IMR-90 (cell line): ENCODE results near the gene ELFN1. TPM values are rescaled to one million over a fixed set of nuclear protein-coding genes. Genes with fewer than 3 reads are reported as not detected.

ENCODE experiments used
- ATAC-seq: fragments of 200-7000 bp; cut with Tn5 transposase; 2 replicates; pipeline ENCODE4 v1.9.1; 2020; ENCODE audit warnings: low read depth, mild to moderate bottlenecking, moderate library complexity
- BruUV-seq: library from RNA; stranded (reverse); fragments of 400-500 nt; replicated peaks from 2 replicates; lab custom pipeline; 2021; lab: Mats Ljungman, UMichigan
- CTCF ChIA-PET: fragments of 300-600 bp; formaldehyde crosslinking; extraction: SDS; loops from one replicate; lab custom pipeline; 2021; ENCODE audit warnings: antibody characterized with exemption; lab: Yijun Ruan, JAX
- POLR2A ChIA-PET: fragments of 300-600 bp; sonication (Branson Sonifier 250); formaldehyde crosslinking; loops from one replicate; lab custom pipeline; 2022; ENCODE audit warnings: antibody characterized with exemption; ENCODE audit not compliant: unreplicated experiment; lab: Charles Lee
- DNase-seq: peaks from one replicate; pipeline ENCODE4 v3.0.0; 2013
- H2AFZ ChIP-seq: replicated peaks from 2 replicates; pipeline ENCODE3; 2013; ENCODE audit warnings: low read length, mild to moderate bottlenecking; ENCODE audit not compliant: poor library complexity
- H2AK5ac ChIP-seq: 2 replicates; pipeline ENCODE4 v1.6.1; 2013; ENCODE audit warnings: low read depth, low read length, inconsistent platforms
- H2AK9ac ChIP-seq: replicated peaks from 2 replicates; pipeline ENCODE3; 2013; ENCODE audit warnings: mild to moderate bottlenecking, low read depth, low read length, moderate library complexity; ENCODE audit not compliant: poor library complexity
- H2BK120ac ChIP-seq: 2 replicates; pipeline ENCODE4 v1.6.1; 2013; ENCODE audit warnings: low read depth, low read length, inconsistent platforms
- H2BK15ac ChIP-seq: 3 replicates; pipeline ENCODE4 v1.6.1; 2013; ENCODE audit warnings: low read depth, low read length, inconsistent platforms
- H2BK20ac ChIP-seq: 2 replicates; pipeline ENCODE4 v1.6.1; 2013; ENCODE audit warnings: low read depth, mild to moderate bottlenecking, inconsistent platforms, low read length, moderate library complexity
- H2BK5ac ChIP-seq: 2 replicates; pipeline ENCODE4 v1.6.1; 2013; ENCODE audit warnings: mild to moderate bottlenecking, low read depth, low read length, inconsistent platforms; ENCODE audit not compliant: poor library complexity, severe bottlenecking
- H3K14ac ChIP-seq: replicated peaks from 2 replicates; pipeline ENCODE4 v1.6.1; 2013; ENCODE audit warnings: low read depth, low read length, inconsistent platforms
- H3K18ac ChIP-seq: 2 replicates; pipeline ENCODE4 v1.6.1; 2013; ENCODE audit warnings: low read depth, low read length, control low read depth
- H3K23ac ChIP-seq: 2 replicates; pipeline ENCODE4 v1.6.1; 2013; ENCODE audit warnings: low read depth, low read length, inconsistent platforms
- H3K27ac ChIP-seq: 2 replicates; pipeline ENCODE4 v1.5.1; 2013; ENCODE audit warnings: mild to moderate bottlenecking, control low read depth, low read length; ENCODE audit not compliant: insufficient read depth
- H3K27me3 ChIP-seq: 2 replicates; pipeline ENCODE4 v1.6.1; 2013; ENCODE audit warnings: low read length; ENCODE audit not compliant: control insufficient read depth, insufficient read depth
- H3K36me3 ChIP-seq: 2 replicates; pipeline ENCODE4 v1.6.1; 2013; ENCODE audit warnings: low read length, mixed read lengths; ENCODE audit not compliant: control insufficient read depth, insufficient read depth
- H3K4ac ChIP-seq: 2 replicates; pipeline ENCODE4 v1.6.1; 2013; ENCODE audit warnings: low read depth, low read length, inconsistent platforms
- H3K4me1 ChIP-seq: 2 replicates; pipeline ENCODE4 v1.6.1; 2013; ENCODE audit warnings: low read length, mixed read lengths; ENCODE audit not compliant: control insufficient read depth, insufficient read depth
- H3K4me2 ChIP-seq: 2 replicates; pipeline ENCODE4 v1.6.1; 2013; ENCODE audit warnings: low read depth, mild to moderate bottlenecking, control low read depth, low read length, moderate library complexity
- H3K4me3 ChIP-seq: 2 replicates; pipeline ENCODE4 v1.5.1; 2013; ENCODE audit warnings: low read depth, mild to moderate bottlenecking, control low read depth, low read length, moderate library complexity; ENCODE audit not compliant: insufficient read depth
- H3K56ac ChIP-seq: 2 replicates; pipeline ENCODE4 v1.6.1; 2013; ENCODE audit warnings: low read length, inconsistent platforms; ENCODE audit not compliant: insufficient read depth; ENCODE audit errors: extremely low read depth
- H3K79me1 ChIP-seq, 2 experiments: 2 replicates each; pipeline ENCODE4 v1.6.1; 2013; ENCODE audit warnings: low read length in 2 of 2, inconsistent platforms in 1 of 2, low read depth in 1 of 2
- H3K9ac ChIP-seq: 2 replicates; pipeline ENCODE4 v1.6.1; 2013; ENCODE audit warnings: low read depth, low read length, control low read depth
- H3K9me1 ChIP-seq: 2 replicates; pipeline ENCODE4 v1.6.1; 2013; ENCODE audit warnings: low read length, inconsistent platforms; ENCODE audit not compliant: insufficient read depth
- H3K9me3 ChIP-seq: 2 replicates; pipeline ENCODE4 v1.6.1; 2013; ENCODE audit warnings: low read length; ENCODE audit not compliant: control insufficient read depth, insufficient read depth
- H4K20me1 ChIP-seq: 2 replicates; pipeline ENCODE4 v1.6.1; 2013; ENCODE audit warnings: low read length, inconsistent platforms; ENCODE audit not compliant: insufficient read depth
- H4K5ac ChIP-seq: 2 replicates; pipeline ENCODE4 v1.6.1; 2013; ENCODE audit warnings: mild to moderate bottlenecking, low read depth, low read length, control low read depth
- H4K8ac ChIP-seq, 2 experiments: 2 replicates each; pipeline ENCODE4 v1.6.1; 2013; ENCODE audit warnings: low read depth in 2 of 2, low read length in 2 of 2, control low read depth in 1 of 2, inconsistent platforms in 1 of 2
- H4K91ac ChIP-seq: 2 replicates; pipeline ENCODE4 v1.6.1; 2013; ENCODE audit warnings: low read depth, low read length, inconsistent platforms; ENCODE audit not compliant: insufficient read depth
- BHLHE40 ChIP-seq: fragments of 150-350 bp; IDR thresholded peaks from 2 replicates; pipeline ENCODE4 v1.6.1; 2016; ENCODE audit warnings: mild to moderate bottlenecking, low read depth, low read length
- CEBPB ChIP-seq: IDR thresholded peaks from 2 replicates; pipeline ENCODE4 v1.6.1; 2012; ENCODE audit warnings: low read depth, low read length, improper control_type of control experiment
- FOS ChIP-seq: fragments of 150-350 bp; IDR thresholded peaks from 2 replicates; pipeline ENCODE4 v1.6.1; 2016; ENCODE audit warnings: low read depth, low read length
- MAFK ChIP-seq: IDR thresholded peaks from 2 replicates; pipeline ENCODE4 v1.6.1; 2012; ENCODE audit warnings: low read depth, low read length, improper control_type of control experiment
- MAZ ChIP-seq: IDR thresholded peaks from 2 replicates; pipeline ENCODE4 v1.6.1; 2012; ENCODE audit warnings: low read depth, mild to moderate bottlenecking, low read length, improper control_type of control experiment, moderate library complexity, borderline replicate concordance
- MXI1 ChIP-seq: IDR thresholded peaks from 2 replicates; pipeline ENCODE4 v1.6.1; 2012; ENCODE audit warnings: low read depth, mild to moderate bottlenecking, low read length, moderate library complexity, borderline replicate concordance
- NFE2L2 ChIP-seq: fragments of 150-350 bp; IDR thresholded peaks from 2 replicates; pipeline ENCODE4 v1.6.1; 2016; ENCODE audit warnings: low read depth, mild to moderate bottlenecking, low read length
- POLR2A ChIP-seq: IDR thresholded peaks from 2 replicates; pipeline ENCODE4 v1.6.1; 2012; ENCODE audit warnings: mild to moderate bottlenecking, low read depth, low read length
- RAD21 ChIP-seq: IDR thresholded peaks from 2 replicates; pipeline ENCODE4 v1.6.1; 2012; ENCODE audit warnings: low read length, improper control_type of control experiment
- RCOR1 ChIP-seq: IDR thresholded peaks from 2 replicates; pipeline ENCODE4 v1.6.1; 2012; ENCODE audit warnings: mild to moderate bottlenecking, low read length, improper control_type of control experiment; ENCODE audit not compliant: insufficient replicate concordance
- RFX5 ChIP-seq: IDR thresholded peaks from 2 replicates; pipeline ENCODE4 v1.8.0; 2012; ENCODE audit warnings: low read depth, mild to moderate bottlenecking, low read length, moderate library complexity
- SMC3 ChIP-seq: fragments of 150-350 bp; IDR thresholded peaks from 2 replicates; pipeline ENCODE4 v1.6.1; 2016; ENCODE audit warnings: low read depth, mild to moderate bottlenecking, antibody characterized with exemption, low read length, moderate library complexity
- WGBS, 2 experiments: methylation state at CpG; one replicate each; pipeline versions ENCODE4 v1.1.5 to v1.1.7; 2013; ENCODE audit warnings: missing lambda C conversion rate in 2 of 2; ENCODE audit not compliant: insufficient read length in 1 of 2; ENCODE audit errors: extremely low coverage in 2 of 2; 5-methylcytosine and 5-hydroxymethylcytosine counted together
- dilution Hi-C: fragments of 300-500 bp; cut with HindIII; formaldehyde crosslinking; loops from one replicate; pipeline ENCODE4 v1.14.3; 2018; ENCODE audit warnings: low sequenced_read_pairs; ENCODE audit not compliant: unreplicated experiment
- in situ Hi-C: fragments of 300-500 bp; cut with MboI; formaldehyde crosslinking; loops from 3 replicates; pipeline ENCODE4 v1.14.3; 2019; ENCODE audit warnings: low sequenced_read_pairs, inconsistent platforms, mixed read lengths
- intact Hi-C: fragments of 100-400 bp; cut with micrococcal nuclease; formaldehyde crosslinking; loops from 2 replicates; pipeline ENCODE4 v1.10.0; 2022
- polyA plus RNA-seq, 3 experiments: library from polyadenylated mRNA; depleted of rRNA; stranded (reverse); fragments of >200 nt; gene quantifications; 2 replicates each; pipeline ENCODE4 v1.2.3, GENCODE V29; 2012; ENCODE audit warnings: low replicate concordance in 1 of 3
- total RNA-seq: library from RNA; depleted of rRNA; stranded (reverse); fragments of >200 nt; gene quantifications from 2 replicates; pipeline ENCODE4 v1.2.3, GENCODE V29; 2012
- TF ChIP-seq, protein P1 (sequence below): conservative IDR thresholded peaks from 2 replicates; pipeline ENCODE4 v1.5.1; 2012; ENCODE audit warnings: mild to moderate bottlenecking, low read depth, low read length, improper control_type of control experiment
- TF ChIP-seq, protein P2 (sequence below): fragments of 150-350 bp; IDR thresholded peaks from 2 replicates; pipeline ENCODE4 v1.6.1; 2016; ENCODE audit warnings: low read depth, mild to moderate bottlenecking, low read length, moderate library complexity, borderline replicate concordance
- TF ChIP-seq, protein P3 (sequence below): fragments of 150-350 bp; IDR thresholded peaks from 2 replicates; pipeline ENCODE4 v1.6.1; 2017; ENCODE audit warnings: mild to moderate bottlenecking, antibody characterized with exemption, low read length, low read depth

Gene ELFN1
- total and polyA plus RNA-seq, 2 of the 4 experiments (the other 2 are of a cell fraction), result 1.6 to 5.2 TPM

DNA sequence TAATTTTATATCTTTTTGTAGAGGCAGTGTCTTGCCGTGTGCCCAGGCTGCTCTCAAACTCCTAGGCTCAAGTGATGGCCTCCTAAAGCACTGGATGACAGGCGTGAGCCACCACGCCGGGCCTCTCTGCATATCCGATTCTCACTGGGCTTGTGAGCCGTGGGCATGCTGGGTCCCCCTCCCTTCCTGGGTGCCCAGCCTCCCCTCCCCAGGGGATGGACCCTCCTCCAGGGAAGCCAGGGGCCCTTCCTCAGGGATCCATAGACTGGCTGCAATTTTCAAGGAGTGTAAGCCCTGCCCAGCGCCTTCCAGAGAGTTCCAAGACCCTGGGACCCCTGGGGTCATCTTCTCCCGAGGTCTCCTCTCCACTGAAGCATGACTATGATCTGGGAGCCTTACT, 23.7 kb upstream of the ELFN1 start:
- H3K79me1 ChIP-seq, result no peaks in the 10 kb centered on the region
- in situ Hi-C loops (no loop called here), intact Hi-C loops (no loop called here), dilution Hi-C loops (no loop called here)
- no peaks in the 10 kb centered on the region for H4K20me1 ChIP-seq
- no peak overlapping the region for H2BK120ac ChIP-seq
- H3K4me3 ChIP-seq, result no peak overlapping the region
- no peaks in the 10 kb centered on the region for H3K4me1 ChIP-seq
- no peaks in the 10 kb centered on the region for H3K9me1 ChIP-seq
- no peak overlapping the region for H3K4ac ChIP-seq
- WGBS, 2 experiments, result 57% methylated on average over 3 of the region's 8 CpGs; no CpG with 5 or more reads in 1 of the 2 experiments
- no peak overlapping the region for H3K27ac ChIP-seq
- H2BK5ac ChIP-seq, result no peak overlapping the region
- H3K4me2 ChIP-seq, result no peak overlapping the region
- no peak overlapping the region for H4K91ac ChIP-seq
- CTCF ChIA-PET, result no interaction called here
- H2AFZ ChIP-seq, result no peak overlapping the region
- H3K23ac ChIP-seq, result no peak overlapping the region
- POLR2A ChIA-PET, result no interaction called here
- peaks cover 59% of the 10 kb centered on the region for H3K27me3 ChIP-seq
- H3K18ac ChIP-seq, result no peak overlapping the region
- no peak overlapping the region for H3K56ac ChIP-seq
- no peak overlapping the region for H3K9ac ChIP-seq
- DNase-seq, result no peak
- no peak overlapping the region for H2AK5ac ChIP-seq
- H4K5ac ChIP-seq, result no peak overlapping the region
- no peak for ATAC-seq
- no peak overlapping the region for H2BK15ac ChIP-seq
- H2AK9ac ChIP-seq, result no peak overlapping the region
- no peak overlapping the region for H3K14ac ChIP-seq
- H3K9me3 ChIP-seq, result no peaks in the 10 kb centered on the region
- TF ChIP-seq, protein P1, sequence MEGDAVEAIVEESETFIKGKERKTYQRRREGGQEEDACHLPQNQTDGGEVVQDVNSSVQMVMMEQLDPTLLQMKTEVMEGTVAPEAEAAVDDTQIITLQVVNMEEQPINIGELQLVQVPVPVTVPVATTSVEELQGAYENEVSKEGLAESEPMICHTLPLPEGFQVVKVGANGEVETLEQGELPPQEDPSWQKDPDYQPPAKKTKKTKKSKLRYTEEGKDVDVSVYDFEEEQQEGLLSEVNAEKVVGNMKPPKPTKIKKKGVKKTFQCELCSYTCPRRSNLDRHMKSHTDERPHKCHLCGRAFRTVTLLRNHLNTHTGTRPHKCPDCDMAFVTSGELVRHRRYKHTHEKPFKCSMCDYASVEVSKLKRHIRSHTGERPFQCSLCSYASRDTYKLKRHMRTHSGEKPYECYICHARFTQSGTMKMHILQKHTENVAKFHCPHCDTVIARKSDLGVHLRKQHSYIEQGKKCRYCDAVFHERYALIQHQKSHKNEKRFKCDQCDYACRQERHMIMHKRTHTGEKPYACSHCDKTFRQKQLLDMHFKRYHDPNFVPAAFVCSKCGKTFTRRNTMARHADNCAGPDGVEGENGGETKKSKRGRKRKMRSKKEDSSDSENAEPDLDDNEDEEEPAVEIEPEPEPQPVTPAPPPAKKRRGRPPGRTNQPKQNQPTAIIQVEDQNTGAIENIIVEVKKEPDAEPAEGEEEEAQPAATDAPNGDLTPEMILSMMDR, result no peak
- TF ChIP-seq FOS (no peak), MAFK (no peak), NFE2L2 (no peak), BHLHE40 (no peak), RFX5 (no peak), RCOR1 (no peak), RAD21 (no peak), MXI1 (no peak), POLR2A (no peak), SMC3 (no peak), CEBPB (no peak), MAZ (no peak)
- TF ChIP-seq, protein P2, sequence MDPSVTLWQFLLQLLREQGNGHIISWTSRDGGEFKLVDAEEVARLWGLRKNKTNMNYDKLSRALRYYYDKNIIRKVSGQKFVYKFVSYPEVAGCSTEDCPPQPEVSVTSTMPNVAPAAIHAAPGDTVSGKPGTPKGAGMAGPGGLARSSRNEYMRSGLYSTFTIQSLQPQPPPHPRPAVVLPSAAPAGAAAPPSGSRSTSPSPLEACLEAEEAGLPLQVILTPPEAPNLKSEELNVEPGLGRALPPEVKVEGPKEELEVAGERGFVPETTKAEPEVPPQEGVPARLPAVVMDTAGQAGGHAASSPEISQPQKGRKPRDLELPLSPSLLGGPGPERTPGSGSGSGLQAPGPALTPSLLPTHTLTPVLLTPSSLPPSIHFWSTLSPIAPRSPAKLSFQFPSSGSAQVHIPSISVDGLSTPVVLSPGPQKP, result no peak
- TF ChIP-seq, protein P3, sequence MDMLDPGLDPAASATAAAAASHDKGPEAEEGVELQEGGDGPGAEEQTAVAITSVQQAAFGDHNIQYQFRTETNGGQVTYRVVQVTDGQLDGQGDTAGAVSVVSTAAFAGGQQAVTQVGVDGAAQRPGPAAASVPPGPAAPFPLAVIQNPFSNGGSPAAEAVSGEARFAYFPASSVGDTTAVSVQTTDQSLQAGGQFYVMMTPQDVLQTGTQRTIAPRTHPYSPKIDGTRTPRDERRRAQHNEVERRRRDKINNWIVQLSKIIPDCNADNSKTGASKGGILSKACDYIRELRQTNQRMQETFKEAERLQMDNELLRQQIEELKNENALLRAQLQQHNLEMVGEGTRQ, result no peak
- BruUV-seq, result no TSS peak
- H3K36me3 ChIP-seq, result no peaks in the 10 kb centered on the region
- no peak overlapping the region for H2BK20ac ChIP-seq
- H4K8ac ChIP-seq, result no peak overlapping the region
